GM12874 (cell line): ENCODE measurements around the gene ZC3H10.

Experiments used
- TF ChIP-seq, protein P1 (sequence below): IDR thresholded peaks from 2 replicates; pipeline ENCODE4 v1.5.1; 2011; ENCODE audit warnings: low read depth, mild to moderate bottlenecking, control low read depth, low read length, moderate library complexity; ENCODE audit not compliant: insufficient read depth

Gene ZC3H10

DNA sequence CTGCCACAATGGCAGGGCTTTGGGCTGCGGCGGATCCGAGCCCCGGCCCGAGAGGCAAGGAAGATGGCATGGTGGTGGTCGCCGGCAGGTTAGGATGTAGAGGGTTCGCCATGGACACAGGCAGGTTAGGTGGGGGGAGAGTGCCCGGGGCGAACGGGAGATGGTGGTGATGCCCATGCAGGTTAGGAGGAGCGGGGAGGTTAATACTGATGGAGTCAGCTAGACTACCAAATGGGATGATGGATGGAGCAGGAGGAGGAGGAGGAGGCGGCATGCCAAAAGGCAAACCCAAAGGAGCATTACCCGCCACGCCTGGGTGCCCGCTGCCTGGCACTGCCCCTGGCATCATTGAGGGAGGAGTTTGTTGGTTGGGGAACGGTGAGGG is 46.3 kb downstream of the ZC3H10 start:
- TF ChIP-seq, protein P1, sequence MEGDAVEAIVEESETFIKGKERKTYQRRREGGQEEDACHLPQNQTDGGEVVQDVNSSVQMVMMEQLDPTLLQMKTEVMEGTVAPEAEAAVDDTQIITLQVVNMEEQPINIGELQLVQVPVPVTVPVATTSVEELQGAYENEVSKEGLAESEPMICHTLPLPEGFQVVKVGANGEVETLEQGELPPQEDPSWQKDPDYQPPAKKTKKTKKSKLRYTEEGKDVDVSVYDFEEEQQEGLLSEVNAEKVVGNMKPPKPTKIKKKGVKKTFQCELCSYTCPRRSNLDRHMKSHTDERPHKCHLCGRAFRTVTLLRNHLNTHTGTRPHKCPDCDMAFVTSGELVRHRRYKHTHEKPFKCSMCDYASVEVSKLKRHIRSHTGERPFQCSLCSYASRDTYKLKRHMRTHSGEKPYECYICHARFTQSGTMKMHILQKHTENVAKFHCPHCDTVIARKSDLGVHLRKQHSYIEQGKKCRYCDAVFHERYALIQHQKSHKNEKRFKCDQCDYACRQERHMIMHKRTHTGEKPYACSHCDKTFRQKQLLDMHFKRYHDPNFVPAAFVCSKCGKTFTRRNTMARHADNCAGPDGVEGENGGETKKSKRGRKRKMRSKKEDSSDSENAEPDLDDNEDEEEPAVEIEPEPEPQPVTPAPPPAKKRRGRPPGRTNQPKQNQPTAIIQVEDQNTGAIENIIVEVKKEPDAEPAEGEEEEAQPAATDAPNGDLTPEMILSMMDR, result no peak

DNA sequence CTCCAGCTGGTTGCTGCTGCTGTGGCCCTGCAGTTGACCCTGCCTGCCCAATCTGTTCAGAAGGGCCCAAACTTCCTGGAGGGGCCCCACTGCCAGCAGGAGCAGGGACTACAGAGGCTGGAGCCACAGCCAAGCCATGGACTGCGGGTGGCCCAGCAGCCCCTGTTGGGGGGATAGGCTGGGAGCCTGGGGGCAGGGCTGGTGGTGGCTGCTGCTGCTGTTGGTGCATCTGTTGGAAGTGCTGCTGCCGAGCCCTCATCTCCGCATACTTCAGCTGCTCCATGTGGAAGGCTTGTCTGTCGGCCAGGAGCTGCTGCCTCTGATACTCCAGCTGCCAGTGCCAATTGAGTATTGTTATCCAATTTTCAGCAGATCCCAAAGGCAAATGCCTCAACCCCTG is 47.3 kb downstream of the ZC3H10 start:
- TF ChIP-seq, protein P1, result no peak

DNA sequence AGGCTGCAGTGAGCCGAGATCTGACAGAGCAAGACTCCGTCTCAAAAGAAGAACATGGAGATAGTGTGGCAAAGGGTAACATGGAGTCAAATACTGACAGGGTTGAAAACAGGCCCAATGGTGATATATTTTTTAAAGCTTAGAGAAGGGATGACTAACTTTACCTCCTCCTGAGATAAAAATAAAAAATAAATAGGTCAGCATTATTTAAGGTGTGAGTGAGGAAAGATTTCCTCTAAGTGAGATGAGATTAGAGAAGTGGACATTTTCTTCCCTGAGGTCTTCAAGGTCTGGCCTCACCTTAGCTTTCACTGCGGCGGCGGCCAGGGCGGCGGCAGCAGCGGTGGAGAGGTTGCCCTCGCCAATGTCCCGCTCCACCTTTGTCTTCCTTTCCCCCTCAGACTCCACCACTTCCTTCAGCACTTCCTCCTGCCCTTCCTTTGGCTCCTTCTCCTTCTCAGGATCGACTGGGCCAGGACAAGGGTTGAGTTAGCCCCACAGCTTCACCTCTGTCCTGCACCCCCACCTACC is 51.2 kb downstream of the ZC3H10 start:
- TF ChIP-seq, protein P1, result no peak

DNA sequence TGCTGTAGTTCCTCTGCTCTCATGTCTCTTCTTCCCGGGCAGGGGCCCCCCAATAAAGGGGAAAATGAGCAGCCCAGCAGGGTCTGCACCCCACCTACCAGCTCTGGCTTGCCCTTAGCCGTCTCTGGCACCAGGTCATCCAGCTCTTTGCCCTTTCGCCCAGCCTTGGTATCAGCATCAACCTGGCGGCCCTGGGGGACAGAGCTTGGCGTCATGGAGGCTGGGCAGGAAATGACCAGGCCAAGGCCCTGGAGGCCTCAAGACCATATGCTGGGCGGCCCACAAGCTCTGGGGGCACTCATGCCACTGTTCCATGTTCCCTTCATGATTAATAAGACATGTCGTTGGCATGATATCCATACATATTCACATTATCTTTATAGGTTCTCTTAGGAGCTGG is 54.8 kb downstream of the ZC3H10 start:
- TF ChIP-seq, protein P1, result no peak
